Esophagus squamous epithelium (tissue), 4 donors: ENCODE results near the gene KSR2.

Source experiments
- CTCF ChIP-seq, 6 experiments: fragments of 450-650 bp in 4 of 6; fragments of 200-600 bp in 2 of 6; sonication (generic) in 2 of 6; IDR thresholded peaks; one replicate each; pipeline ENCODE4 v1.5.1; 2016 to 2019; ENCODE audit warnings: antibody characterized with exemption in 6 of 6, mild to moderate bottlenecking in 4 of 6, moderate library complexity in 4 of 6
- POLR2A ChIP-seq, 4 donors: fragments of 450-650 bp; IDR thresholded peaks; one replicate each; pipeline ENCODE4 v1.6.1; 2017; ENCODE audit warnings: antibody characterized with exemption in 4 of 4, mild to moderate bottlenecking in 4 of 4, moderate library complexity in 3 of 4

DNA sequence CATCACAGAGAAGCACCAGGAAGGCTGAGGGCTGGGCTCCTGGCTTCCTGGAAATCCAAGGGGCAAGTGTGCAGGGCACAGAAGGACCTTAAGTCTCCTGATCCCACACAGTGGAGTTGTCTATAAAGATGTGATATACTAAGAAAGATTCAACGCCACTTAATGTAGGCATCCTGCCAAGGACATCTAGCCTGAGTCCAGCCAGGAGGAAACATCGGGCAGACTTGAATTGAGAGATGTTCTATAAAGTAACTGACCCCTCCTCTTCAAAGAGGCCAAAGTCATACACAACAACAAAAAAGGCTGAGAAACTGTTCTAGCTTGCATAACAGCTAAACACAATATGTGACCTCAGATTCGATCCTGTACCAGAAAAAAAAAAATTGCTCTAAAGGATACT lies 307.9 kb downstream of the KSR2 start:
- TF ChIP-seq CTCF (IDR thresholded peaks at IDR 0.05) (no peak), POLR2A (IDR thresholded peaks at IDR 0.05) (no peak)
